Left lung (tissue), 10 donors: ENCODE results near the gene HMCN1. TPM values are rescaled to one million over a fixed set of nuclear protein-coding genes. Genes with fewer than 3 reads are reported as not detected.

Experiments
- ATAC-seq: fragments of 200-7000 bp; cut with Tn5 transposase; one replicate; pipeline ENCODE4 v1.9.1; 2020; ENCODE audit warnings: moderate library complexity
- DNase-seq, 4 donors: peaks; one replicate each; pipeline ENCODE4 v3.0.0-alpha.2; 2013 to 2020
- H3K27ac ChIP-seq, 2 donors: fragments of 200-600 bp; sonication (generic) in 1 of 2; one replicate each; pipeline versions ENCODE4 v1.5.0 to v1.8.0; 2020 to 2021
- H3K27me3 ChIP-seq, 2 donors: fragments of 200-600 bp; sonication (generic) in 1 of 2; one replicate each; pipeline versions ENCODE4 v1.5.0 to v1.8.0; 2020 to 2021
- H3K36me3 ChIP-seq, 2 donors: fragments of 200-600 bp; sonication (generic) in 1 of 2; one replicate each; pipeline versions ENCODE4 v1.5.0 to v1.8.0; 2020 to 2021
- H3K4me1 ChIP-seq, 2 donors: fragments of 200-600 bp; one replicate each; pipeline ENCODE4 v1.8.0; 2021
- H3K4me3 ChIP-seq, 2 donors: fragments of 200-600 bp; sonication (generic) in 1 of 2; one replicate each; pipeline versions ENCODE4 v1.5.0 to v1.8.0; 2020 to 2021; ENCODE audit warnings: mild to moderate bottlenecking in 1 of 2
- H3K9me3 ChIP-seq, 2 donors: fragments of 200-600 bp; sonication (generic) in 1 of 2; one replicate each; pipeline versions ENCODE4 v1.5.0 to v1.8.0; 2020 to 2021
- CTCF ChIP-seq, 2 donors: fragments of 200-600 bp; sonication (generic) in 1 of 2; IDR thresholded peaks; one replicate each; pipeline versions ENCODE4 v1.5.0 to v1.8.0; 2021; ENCODE audit warnings: antibody characterized with exemption in 2 of 2
- intact Hi-C, 2 donors: fragments of 100-400 bp; cut with DNase I; formaldehyde crosslinking; loops; one replicate each; pipeline versions ENCODE4 v1.11.2 to v1.14.2; 2022
- polyA plus RNA-seq, 6 donors: library from polyadenylated mRNA; unstranded; fragments of 120-200 nt; gene quantifications; one replicate each; pipeline ENCODE4 v1.2.1, GENCODE V29; 2013; ENCODE audit not compliant: insufficient read length in 6 of 6
- total RNA-seq, 2 donors: library from RNA; stranded (reverse); fragmentation: NEBNext Ultra II Directional; extraction: Animal tissue kit (Norgen Biotek cat#: 25700); gene quantifications; one replicate each; pipeline ENCODE4 v1.2.1, GENCODE V29; 2021
- donor health status: DM: no; HTN: yes; CAD: no.
- donor health status: DM: no; HTN: no; CAD: no.

The HMCN1 gene
- total and polyA plus RNA-seq, 8 donors = 24.0 to 91.0 (median 48.7) TPM

- no peaks in the 10 kb centered on the region for H3K27me3 ChIP-seq
- no peak for TF ChIP-seq CTCF (IDR thresholded peaks at IDR 0.05)
- H3K4me1 ChIP-seq = no peaks in the 10 kb centered on the region
- intact Hi-C loops = no loop called here
- no peak overlapping the region for H3K4me3 ChIP-seq
- H3K27ac ChIP-seq = peak overlapping the region in 1 of 2 donors; percentile 33
- DNase-seq = no peak
- H3K9me3 ChIP-seq = no peaks in the 10 kb centered on the region
- H3K36me3 ChIP-seq = no peaks in the 10 kb centered on the region
- peak; percentile 79 for ATAC-seq
These were observed 341.8 kb downstream of the HMCN1 start for GRCh38 chr1:186076006-186076405.

- no peaks in the 10 kb centered on the region for H3K36me3 ChIP-seq
- no peak for DNase-seq
- intact Hi-C loops = no loop called here
- peaks cover 0 to 9% of the 10 kb centered on the region in 2 donors for H3K4me1 ChIP-seq
- no peak overlapping the region for H3K4me3 ChIP-seq
- H3K9me3 ChIP-seq = no peaks in the 10 kb centered on the region
- H3K27me3 ChIP-seq = no peaks in the 10 kb centered on the region
- ATAC-seq = no peak
- no peak overlapping the region for H3K27ac ChIP-seq
- TF ChIP-seq CTCF (IDR thresholded peaks at IDR 0.05) = no peak
These were observed 344.1 kb downstream of the HMCN1 start for GRCh38 chr1:186078245-186078644.

- Histone ChIP-seq H3K4me1 (peaks cover 0 to 9% of the 10 kb centered on the region in 2 donors), H3K27me3 (no peaks in the 10 kb centered on the region), H3K27ac (no peak overlapping the region), H3K9me3 (no peaks in the 10 kb centered on the region), H3K36me3 (no peaks in the 10 kb centered on the region), H3K4me3 (no peak overlapping the region)
- intact Hi-C loops = no loop called here
- no peak for ATAC-seq
- DNase-seq = peak in 1 of 4 donors; percentile 32
- TF ChIP-seq CTCF (IDR thresholded peaks at IDR 0.05) = no peak
These were observed 345.0 kb downstream of the HMCN1 start for GRCh38 chr1:186079084-186079684.

GRCh38 chr1:186082235-186082937 is 348.2 kb downstream of the HMCN1 start:
- no peaks in the 10 kb centered on the region for H3K9me3 ChIP-seq
- intact Hi-C loops = no loop called here

More at GRCh38 chr1:186082235-186082937, 348.2 kb downstream of the HMCN1 start:
- Histone ChIP-seq H3K27me3 (no peaks in the 10 kb centered on the region), H3K4me1 (peaks cover 0 to 9% of the 10 kb centered on the region in 2 donors), H3K27ac (peak overlapping the region; percentile 42 to 46), H3K4me3 (no peak overlapping the region), H3K36me3 (no peaks in the 10 kb centered on the region)
- no peak for TF ChIP-seq CTCF (IDR thresholded peaks at IDR 0.05)
- peak in 3 of 4 donors; percentile 35 to 74 (median 68) for DNase-seq
- ATAC-seq = peak; percentile 58
